Activated CD8-positive, alpha-beta memory T cell treated with anti-CD3 and anti-CD28 coated beads, Interleukin-2, amount 50 U/mL, for 24 hours (primary cell): ENCODE results near the gene MED7.

Experiments used
- DNase-seq: peaks from one replicate; pipeline ENCODE4 v3.0.0-alpha.2; 2020; ENCODE audit errors: extremely low read depth

MED7 gene

GRCh38 chr5:157164521-157164920 is 21.9 kb upstream of the MED7 start:
- DNase-seq: no peak

GRCh38 chr5:157162919-157163510 is 20.4 kb upstream of the MED7 start:
- no peak for DNase-seq

- no peak for DNase-seq
These were observed 19.3 kb upstream of the MED7 start for GRCh38 chr5:157161996-157162395.

- DNase-seq: no peak
These were observed 17.3 kb upstream of the MED7 start for GRCh38 chr5:157160001-157160400.

- no peak for DNase-seq
These were observed 16.6 kb upstream of the MED7 start for GRCh38 chr5:157159209-157159751.

- DNase-seq: no peak
These were observed 14.7 kb upstream of the MED7 start for GRCh38 chr5:157157293-157157891.

GRCh38 chr5:157155297-157155696 is 12.6 kb upstream of the MED7 start:
- no peak for DNase-seq

- no peak for DNase-seq
These were observed 8.3 kb upstream of the MED7 start for GRCh38 chr5:157150995-157151394.

- DNase-seq: peak; percentile 69
These were observed 6.3 kb upstream of the MED7 start for GRCh38 chr5:157148734-157149615.

- DNase-seq: peak; percentile 21
These were observed 684 bp upstream of the MED7 start for GRCh38 chr5:157143127-157143971.

GRCh38 chr5:157137691-157138090 is 5.0 kb downstream of the MED7 start:
- no peak for DNase-seq

- DNase-seq: no peak
These were observed 10.4 kb downstream of the MED7 start for GRCh38 chr5:157132281-157132612.

GRCh38 chr5:157130925-157131324 is 11.7 kb downstream of the MED7 start:
- no peak for DNase-seq

GRCh38 chr5:157121709-157122108 is 21.0 kb downstream of the MED7 start:
- DNase-seq: no peak

- no peak for DNase-seq
These were observed 22.6 kb downstream of the MED7 start for GRCh38 chr5:157120102-157120501.

- no peak for DNase-seq
These were observed 26.1 kb downstream of the MED7 start for GRCh38 chr5:157116483-157116954.

GRCh38 chr5:157115502-157115901 is 27.2 kb downstream of the MED7 start:
- no peak for DNase-seq

GRCh38 chr5:157115012-157115411 is 27.7 kb downstream of the MED7 start:
- DNase-seq: no peak

- DNase-seq: no peak
These were observed 29.7 kb downstream of the MED7 start for GRCh38 chr5:157113002-157113401.

GRCh38 chr5:157109744-157110143 is 32.9 kb downstream of the MED7 start:
- no peak for DNase-seq

GRCh38 chr5:157108976-157109375 is 33.7 kb downstream of the MED7 start, which contains the start of gene HAVCR2:
Gene HAVCR2 (minus strand): TSS chr5:157109044. CDS start chr5:157108983, 61 bp downstream.
- DNase-seq: no peak

GRCh38 chr5:157107508-157107907 is 35.2 kb downstream of the MED7 start:
- no peak for DNase-seq
